ENCODE data around the gene RFX2.
"Not testable (repeated sequence)": the region's sequence is repeated elsewhere in the genome, so short reads cannot be mapped to it uniquely, and the experiment has no call there.

The RFX2 gene

DNA sequence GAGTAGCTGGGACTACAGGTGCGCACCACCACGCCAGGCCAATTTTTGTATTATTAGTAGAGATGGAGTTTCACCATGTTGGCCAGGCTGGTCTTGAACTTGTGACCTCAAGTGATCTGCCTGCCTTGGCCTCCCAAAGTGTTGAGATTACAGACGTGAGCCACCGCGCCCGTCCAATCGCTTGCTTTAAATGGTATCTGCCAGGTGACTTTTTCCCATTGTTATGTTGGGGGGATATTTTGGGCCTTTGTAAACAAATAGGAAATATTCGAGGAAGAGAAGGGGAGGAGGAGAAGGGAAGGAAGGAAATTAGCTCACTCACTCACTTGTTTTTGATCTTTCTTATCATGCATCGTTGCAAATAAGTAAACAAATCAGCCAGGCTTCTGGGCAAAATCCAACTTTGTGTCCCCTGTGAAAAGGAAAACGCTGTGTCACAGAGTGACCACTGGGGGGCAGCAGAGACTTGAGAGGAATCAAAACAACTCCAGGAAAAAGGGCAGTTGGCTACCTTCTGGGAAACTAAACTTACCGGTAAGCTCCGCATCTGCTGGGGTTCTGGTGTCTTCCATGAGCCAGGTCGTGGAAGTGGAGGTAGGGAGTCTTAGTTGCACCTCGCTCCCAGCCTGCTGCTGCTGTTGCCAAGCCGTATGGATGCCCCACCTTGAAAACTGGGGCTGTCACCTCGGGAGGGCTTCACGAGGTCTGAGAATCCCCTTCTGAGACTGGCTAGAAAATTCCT is 123.1 kb downstream of the RFX2 start:
- peak; percentile 23 to 52 (median 36) for DNase-seq

DNA sequence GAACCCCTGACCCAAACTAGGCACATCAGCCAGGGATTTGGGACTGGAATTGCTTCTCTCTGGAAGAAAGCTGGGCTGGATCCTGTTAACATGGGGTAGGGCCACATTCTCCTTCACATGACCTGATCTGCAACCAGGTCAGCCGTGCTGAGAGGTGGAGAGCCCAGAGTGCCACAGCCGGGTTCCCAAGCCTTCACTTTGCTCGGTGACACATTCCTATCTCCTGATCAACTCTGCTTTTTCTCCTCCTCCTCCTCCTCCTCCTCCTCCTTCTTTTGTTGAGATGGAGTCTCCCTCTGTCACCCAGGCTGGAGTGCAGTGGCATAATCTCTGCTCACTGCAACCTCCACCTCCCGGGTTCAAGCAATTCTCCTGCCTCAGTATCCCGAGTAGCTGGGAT is 124.5 kb downstream of the RFX2 start:
- not testable (repeated sequence) for DNase-seq

DNA sequence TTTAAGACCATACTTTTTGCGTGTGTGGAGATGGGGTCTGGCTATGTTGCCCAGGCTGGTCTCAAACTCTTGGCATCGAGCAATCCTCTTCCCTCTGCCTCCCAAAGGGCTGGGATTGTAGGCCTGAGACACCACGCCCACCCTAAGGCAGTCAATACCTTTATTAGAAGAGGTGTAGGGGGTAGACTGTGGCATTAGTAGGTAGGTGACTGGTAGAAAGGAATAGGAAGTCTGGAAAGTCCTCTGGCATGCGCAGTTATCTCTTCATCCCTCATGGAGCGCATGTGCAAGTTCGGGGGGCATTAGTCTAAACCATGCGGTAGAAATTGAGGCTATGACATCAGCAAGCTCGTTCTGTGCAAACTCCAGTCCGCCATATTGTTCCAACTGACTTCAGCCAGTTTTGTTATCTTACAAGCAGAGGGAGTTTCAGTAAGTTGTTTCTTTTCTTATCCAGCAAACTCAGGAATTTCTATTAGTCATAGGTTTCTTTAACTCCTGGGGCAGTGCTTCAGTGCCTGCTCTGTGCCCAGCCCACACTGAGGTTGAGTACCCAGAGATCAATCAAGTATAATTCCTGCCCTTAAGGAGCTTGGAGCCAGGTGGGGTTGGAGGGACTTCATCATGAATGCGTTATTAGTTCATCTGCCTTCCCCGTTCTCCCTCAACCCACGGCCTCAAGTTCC is 125.1 kb downstream of the RFX2 start:
- DNase-seq: no peak

DNA sequence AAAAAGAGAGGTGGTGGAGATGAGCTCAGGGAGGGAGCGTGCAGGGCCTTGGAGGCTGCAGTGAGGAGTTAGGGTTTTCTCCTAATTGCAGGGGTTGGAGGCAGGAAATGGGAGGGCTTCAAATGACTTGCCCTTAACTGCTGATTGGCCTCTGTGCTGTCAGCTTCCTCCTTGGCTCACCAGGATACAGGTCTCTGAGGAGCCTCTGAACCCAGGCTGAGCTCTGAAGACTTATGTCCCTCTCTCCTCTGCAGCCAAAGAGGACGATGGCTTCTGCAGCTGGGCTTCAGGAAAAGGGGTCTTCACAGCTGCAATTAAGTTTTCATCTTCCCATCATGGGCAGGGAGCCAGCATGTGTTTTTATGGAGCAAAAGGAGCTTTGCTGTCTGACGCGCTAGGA is 125.7 kb downstream of the RFX2 start:
- DNase-seq: no peak

DNA sequence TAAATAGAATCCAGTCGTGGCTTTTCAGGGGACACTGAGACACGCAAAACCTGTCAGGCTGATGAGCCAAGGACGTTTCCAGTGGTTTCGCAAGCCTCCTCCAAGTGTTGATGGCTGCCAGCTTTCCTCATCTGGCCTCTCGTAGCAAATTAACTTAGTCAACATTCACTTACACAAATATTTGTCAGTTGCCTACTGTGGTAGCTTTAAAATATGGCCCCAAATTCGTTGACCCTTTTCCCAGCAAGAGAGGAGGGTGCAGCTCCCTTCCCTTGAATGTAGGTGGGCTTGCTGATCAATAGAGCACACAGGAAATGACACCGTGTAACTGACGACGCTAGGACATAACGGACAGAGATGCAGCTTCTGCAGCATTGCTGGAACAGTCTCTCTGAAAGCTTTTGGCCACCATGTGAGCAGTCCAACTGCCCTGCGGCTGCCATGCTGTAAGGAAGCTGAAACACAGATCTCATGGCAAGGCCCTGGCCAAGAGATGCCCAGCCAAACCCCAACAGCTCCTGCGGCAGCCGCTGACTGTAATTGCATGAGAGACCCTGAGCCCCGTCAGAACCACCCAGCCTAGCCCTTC is 126.8 kb downstream of the RFX2 start:
- DNase-seq: no peak

DNA sequence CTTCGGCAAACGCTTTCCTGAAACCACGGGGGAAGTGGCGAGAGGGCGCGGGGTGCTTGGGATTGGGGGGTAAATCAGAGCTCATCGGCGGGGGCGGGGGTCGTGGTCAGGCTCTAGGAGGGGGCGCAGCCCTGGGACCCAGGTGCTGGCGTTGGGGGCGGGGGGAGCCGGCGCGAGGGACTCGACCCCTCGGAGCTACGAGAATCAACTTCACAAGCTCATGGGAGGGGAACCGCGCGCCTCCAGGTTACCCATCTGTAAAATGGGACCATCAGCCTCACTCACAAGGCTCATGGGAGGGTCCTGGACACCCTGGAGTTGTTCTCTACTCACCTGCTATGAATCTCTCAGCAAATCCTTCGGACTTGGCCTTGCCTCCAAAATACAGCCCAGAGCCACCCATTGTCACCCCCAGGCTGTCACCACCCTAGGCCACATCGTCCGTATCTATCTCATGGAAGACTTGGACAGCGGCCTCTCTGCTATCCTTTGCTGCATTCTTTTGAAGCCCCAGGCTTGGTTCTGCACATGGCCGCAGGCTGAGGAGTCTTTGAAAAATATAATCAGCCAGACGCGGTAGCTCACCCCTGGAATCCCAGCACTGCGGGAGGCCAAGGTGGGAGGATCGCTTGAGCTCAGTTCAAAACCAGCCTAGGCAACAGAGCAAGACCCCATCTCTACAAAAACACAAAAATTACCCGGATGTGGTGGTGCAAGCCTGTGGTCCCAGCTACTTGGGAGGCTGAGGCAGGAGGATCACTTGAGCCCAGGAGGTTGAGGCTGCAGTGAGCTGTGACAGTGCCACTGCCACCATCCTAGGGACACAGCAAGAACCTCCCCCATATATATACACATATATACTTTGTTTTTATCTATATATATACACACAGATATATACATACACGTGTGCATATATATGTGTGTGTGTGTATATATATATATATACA is 131.4 kb downstream of the RFX2 start:
- no peak for DNase-seq

DNA sequence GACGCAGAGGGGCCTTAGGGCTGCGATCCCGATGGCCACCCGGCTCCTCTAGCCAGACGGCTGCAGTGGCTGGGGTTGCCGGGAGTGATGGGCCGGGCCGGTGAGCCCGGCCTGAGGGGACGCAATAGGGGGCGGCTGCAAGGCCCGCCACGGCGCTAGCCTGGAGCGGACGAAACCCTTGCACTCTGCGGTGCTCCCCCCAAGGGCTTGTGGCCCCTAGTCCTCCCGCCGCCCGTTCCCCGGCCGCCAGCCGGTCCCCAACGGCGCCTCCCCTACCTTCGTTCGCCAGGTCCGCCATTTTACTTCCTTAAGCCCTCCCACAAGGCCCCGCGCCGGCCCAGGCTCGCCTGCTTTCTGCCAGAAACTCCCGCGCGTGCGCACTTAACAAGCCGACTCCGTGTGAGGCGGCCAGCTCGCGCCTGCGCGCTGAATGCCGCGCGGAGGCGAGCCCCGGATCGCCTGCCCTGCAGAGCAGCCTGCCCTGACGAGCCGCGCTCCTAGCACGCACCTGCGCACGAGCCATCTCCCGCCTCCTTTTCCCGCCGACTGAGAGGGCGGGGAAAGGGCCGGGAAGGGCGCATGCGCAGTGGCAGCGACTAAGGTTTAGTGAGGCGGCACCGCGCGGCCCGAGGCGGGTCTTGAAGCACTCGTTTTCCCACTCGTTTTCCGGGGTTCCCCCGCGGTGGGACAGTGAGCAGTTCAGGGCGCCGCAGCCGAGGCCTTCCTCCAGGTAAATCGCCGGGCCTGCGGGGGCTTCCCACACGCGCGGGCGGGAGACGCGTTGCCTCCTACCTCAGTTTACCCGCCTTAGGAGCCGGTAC is 132.3 kb downstream of the RFX2 start, which contains the start of gene RANBP3:
Gene RANBP3 (minus strand): TSS at position 356 of the 821 bp plus-strand sequence. CDS start 58 bp downstream, at position 298.
- DNase-seq: peak; percentile 92 to 97 (median 96)

DNA sequence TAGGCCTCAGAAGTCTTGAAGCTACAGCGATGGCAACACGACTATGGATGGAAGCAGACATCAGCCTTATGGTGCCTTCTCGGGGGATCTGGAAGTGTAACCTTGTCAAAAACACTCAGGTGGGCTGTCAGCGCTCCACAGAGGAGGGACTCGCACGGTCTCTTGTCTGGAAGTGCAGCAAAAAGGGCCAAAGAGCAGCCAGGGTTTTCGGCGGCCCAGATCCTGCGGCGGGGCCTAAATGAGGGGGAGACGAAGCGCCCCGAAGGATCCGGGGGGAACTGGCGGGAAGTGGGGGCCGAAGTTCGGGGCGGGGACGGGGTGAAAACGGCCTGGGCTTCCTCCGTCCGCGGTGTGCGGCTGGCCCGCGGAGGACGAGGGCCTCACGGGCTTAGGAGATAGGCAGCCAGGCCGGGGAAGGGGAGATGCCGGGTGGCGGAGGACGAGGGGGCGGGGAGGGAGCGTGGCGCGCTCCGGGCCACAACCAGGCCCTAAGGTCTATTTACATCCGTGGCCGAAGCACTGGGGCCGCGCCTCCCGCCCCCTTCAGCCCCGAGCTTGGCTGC is 133.0 kb downstream of the RFX2 start:
- DNase-seq: no peak

DNA sequence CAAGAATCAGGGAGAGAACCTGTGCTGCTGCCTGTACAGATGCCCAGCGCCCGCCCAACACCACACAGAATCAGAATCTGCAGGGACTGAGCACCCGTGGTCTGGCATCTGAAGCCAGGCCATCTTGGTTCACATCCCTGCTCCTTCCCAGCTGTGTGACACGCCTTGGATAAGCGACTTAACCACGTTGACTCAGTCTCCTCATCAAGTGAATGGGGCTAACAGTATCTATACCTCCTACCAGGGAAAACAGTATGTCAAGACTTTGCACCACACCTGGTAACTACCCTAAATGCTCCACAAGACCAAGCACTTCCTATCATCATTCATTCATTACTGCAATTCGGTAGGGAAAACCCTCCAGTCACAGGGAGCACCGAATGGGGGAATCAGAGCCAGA is 133.5 kb downstream of the RFX2 start:
- no peak for DNase-seq

DNA sequence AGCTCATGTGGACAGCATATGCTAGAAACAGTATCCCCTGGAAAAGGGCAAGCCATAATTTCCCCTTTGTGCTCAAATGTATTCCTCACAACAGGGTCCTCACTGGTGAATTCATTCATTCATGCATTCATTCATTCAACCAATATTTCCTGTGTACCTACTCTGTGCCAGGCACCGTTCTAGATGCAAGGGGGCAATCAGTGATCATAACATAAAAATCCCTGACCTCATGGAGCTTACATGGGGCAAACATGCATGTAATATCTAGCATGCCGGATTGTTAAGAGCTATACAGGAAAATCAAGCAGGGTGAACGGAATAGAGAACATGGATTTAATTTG is 134.9 kb downstream of the RFX2 start:
- DNase-seq: no peak

DNA sequence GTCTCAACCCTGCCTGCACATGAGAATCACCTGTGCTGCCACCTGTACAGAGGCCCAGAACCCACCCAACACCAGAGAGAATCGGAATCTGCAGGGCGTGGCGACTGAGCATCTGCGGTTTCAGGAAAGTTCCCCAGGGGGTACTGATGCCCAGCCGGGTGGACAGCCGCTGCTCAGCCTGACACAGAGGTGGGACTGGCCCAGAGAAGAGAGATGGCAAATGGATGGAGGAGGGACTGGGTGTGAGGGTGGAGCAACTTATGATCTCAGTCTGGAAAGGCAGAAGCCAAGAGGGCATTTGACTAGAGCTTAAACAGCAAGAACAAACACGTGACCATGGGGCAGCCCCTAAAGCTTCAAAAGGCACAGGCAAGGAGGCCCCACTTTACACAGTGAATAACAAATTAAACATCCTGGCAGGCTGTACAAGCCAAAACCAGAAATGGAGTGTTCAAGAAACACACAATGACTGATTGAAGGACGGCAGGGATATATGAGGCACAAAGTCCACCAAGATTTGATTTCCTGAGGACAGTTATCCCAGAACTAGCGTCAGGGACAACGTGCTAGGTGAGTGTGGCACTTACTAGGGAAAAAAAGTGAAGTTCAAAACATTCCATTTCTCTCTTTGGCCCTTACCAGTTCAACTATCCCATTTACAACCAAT is 135.4 kb downstream of the RFX2 start:
- DNase-seq: no peak

DNA sequence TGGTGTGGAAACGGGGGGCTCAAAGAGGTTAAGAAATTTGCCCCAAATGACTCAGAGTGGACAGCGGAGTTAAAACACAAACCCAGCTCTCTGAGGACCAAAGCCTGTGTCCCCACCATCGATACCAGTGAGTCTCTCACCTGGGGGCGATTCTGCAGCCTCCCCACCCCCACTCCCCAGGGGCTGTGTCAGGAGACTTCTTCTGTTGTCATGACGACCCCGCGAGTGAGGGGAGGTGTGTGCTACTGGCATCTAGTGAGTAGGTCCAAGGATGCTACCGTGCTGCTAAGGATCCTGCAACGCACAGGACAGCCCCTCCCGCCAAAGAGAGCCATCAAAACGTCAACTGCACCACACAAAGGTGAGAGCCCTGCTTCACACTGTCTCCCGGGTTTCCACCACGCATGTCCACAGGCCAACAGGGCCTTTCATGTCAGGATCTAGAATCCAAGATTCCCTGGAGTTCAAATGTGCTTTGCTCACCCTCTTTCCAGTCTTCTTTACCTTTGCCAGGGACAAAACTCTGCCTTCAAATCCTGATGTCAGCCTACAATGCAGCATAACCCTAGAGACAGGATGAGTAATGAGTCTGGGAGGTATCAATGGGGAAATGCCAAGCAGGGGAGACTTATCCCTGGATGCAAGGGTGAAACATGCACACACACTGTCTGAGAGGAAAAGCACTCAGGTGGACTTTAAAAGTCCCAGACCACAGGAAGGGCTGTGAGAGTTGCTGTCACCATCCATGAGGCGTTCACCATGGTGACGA is 136.2 kb downstream of the RFX2 start:
- no peak for DNase-seq

DNA sequence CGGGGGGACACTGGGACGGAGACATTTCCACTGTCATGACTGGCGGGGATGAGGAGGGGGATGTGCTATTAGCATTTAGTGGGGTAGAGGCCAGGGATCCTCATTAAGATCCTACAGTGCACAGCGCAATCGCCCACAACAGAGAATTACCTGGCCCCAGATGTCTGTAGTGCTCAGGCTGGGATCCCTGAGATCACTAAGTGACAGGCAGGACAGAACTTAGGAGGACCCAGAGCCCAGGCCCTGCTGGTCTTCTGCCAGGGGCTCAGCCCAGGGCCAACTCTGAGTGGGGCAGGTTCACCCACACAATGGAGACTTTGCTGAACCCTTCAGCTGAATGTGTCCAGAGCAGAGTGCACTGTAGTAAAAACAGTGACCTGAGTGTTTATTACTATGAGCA is 136.9 kb downstream of the RFX2 start:
- no peak for DNase-seq

DNA sequence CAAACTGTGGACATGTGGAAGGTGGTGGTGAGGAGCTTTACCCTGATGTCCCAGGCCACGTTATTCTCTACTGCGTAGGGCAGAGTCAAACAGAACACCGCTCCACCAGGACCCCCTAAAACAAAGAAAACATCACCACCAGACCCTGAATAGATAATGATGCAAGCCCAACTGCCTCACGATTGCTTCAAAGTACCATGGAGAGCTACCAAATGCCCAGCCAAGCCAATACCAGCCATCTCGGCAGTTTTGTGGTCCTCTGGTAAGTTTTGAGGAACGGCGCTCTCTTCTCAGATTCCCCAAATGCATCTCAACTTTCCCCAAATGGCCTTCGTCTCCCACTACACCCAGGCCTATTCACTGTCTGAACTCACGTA is 138.0 kb downstream of the RFX2 start:
- no peak for DNase-seq

DNA sequence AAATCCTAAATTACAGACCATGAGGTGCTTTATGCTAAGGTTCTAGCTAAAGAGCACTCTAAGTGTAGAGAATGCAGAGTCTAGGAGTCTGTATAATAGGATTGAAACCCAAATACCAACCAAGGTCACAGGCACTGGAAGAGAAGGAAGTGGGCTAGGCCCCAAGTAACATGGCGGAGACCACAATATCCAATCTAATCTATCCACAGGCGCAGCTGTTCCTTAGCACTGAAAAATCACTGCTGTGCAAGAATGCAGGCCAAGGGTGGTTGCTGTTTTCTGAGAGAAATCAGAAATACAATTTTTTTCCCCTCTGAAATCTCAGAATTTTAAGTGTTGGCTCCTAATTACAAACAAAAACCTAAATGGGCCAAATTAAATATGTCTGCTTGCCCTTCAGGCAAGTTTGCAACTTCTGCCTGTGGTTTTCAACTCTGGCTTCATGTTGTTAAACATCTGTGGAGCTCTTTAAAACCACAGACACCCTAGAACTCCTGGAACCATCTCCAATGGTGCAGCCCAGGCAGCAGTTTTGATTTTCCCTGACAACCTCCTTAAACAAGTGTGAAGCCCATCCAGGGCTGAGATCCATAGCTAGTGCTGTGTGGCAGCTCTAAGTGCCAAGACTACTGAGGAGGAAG is 138.5 kb downstream of the RFX2 start:
- DNase-seq: no peak

DNA sequence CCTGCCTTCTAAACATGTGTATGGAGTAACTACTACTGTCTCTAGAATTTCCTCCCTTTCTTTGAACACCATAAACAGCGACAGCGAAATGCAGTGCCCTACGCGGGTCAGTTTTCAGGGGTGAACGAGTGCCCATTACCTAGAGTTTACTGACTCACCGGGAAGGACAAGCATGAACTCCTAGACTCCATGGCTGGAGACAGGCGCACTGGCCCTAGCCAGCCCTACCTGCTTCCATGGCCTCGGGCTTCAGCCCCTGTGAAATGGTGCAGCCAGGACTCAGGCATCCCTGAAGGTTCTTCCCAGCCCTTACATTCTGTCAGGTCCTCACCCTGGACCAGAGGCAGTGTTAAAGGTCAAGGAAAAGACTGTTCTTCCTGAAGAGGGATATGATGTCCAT is 140.8 kb downstream of the RFX2 start:
- no peak for DNase-seq

DNA sequence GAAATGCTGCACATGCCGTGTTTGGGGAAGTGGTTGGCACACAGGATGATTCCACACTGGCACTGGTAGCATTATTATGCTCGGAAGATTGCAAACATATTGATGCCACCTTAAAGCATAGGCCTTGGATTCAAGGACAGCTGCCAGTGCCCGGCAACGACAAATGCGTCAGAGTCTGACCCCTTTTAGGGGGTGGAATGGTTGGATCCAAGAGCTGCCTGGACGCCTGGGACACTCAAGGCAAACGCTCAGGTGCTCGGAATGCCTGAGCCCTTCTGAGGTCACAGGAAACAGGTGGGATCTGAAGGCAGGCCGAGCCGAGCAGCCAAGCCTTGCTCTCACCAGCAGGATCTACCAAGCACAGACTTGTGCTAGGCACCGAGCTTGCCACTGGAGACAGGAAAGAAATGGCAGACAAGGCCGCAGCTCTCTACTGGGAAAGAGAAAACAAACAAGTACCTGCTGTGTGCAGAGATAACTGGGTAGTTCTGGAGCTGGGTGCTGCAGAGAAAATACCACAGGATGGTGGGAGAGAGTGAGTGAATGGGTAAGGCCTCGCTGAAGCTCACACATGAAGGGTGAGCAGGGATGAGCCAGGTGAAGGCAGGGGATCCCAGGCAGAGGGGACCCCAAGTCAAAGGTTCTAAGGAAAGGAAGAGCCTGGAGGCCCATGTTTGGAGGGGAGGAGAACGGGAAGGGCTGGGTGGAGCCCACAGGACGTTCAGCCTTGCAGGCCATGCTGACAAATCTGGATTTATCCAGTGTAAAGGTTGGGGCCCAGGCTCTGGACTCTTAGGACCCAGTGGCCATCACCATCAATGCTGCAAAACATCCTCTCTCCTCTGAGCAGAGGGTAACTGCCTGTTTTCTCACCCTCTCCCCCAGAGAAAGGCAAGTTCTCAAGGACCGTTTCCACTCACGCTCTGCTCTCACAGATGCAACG is 141.6 kb downstream of the RFX2 start:
- no peak for DNase-seq

DNA sequence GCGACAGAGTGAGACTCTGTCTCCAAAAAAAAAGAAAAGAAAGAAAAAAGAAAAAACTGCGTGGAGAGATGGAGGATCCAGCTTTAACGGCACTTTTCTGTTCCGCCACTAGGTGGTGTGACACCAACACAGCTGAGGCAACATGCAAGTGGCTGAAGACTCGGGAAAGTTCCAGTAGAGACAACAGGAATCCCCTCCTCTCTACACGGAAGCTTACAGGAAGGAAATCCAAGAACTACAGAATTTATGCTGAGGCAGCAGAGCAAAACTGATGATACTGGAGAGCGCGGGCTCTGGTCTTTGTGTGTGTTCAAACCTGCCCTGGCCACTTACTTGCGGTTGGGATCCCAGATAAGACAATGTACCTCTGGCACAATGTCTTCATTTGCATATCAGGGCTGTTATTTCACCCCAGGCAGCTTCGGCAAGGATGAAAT is 142.3 kb downstream of the RFX2 start:
- DNase-seq: peak in 2 of 4 experiments; percentile 21 to 49

DNA sequence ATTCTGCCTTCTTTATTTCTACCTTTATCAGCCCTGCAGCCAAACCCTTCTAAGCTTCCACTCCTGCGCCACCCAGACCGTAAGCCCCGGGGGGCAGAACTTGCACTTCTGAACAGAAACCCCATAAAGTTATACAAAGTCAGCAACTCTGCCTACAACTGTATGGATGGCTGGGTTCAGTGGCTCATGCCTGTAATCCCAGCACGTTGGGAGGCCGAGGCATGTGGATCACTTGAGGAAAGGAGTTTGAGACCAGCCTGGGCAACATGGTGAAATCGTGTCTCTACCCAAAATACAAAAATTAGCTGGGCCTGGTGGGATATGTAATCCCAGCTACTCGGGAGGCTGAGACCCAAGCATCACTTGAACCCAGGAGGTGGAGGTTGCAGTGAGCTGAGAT is 142.7 kb downstream of the RFX2 start:
- DNase-seq: no peak
